Measurements from ENCODE around the gene PNPO.

- TF ChIP-seq CTCF (conservative IDR thresholded peaks at IDR 0.05; ENCODE audit: low read depth, low read length) = peak; percentile 94
- no peak for TF ChIP-seq EZH2 (IDR thresholded peaks at IDR 0.05; ENCODE audit: low read length, unreplicated experiment)
- TF ChIP-seq EZH2phosphoT487 (IDR thresholded peaks at IDR 0.05; ENCODE audit: borderline replicate concordance, low read length) = no peak
Measured at GRCh38 chr17:47978324-47978723, 37.0 kb downstream of the PNPO start.

All from PC-3 (cell line).